ENCODE measurements around the gene PDE7B.

PDE7B gene

GRCh38 chr6:136158971-136159370 is 307.5 kb downstream of the PDE7B start:
- no peak for DNase-seq

GRCh38 chr6:136160250-136160649 is 308.7 kb downstream of the PDE7B start:
- no peak for DNase-seq

- no peak for DNase-seq
Observed at GRCh38 chr6:136161950-136162349, 310.4 kb downstream of the PDE7B start.

GRCh38 chr6:136163260-136163659 is 311.8 kb downstream of the PDE7B start:
- no peak for DNase-seq

GRCh38 chr6:136166815-136167214 is 315.3 kb downstream of the PDE7B start:
- DNase-seq, result no peak

- DNase-seq, result no peak
Observed at GRCh38 chr6:136169394-136170148, 318.1 kb downstream of the PDE7B start.

- DNase-seq, result no peak
Observed at GRCh38 chr6:136171231-136171630, 319.7 kb downstream of the PDE7B start.

- no peak for DNase-seq
Observed at GRCh38 chr6:136173519-136174507, 322.3 kb downstream of the PDE7B start.

GRCh38 chr6:136174510-136174909 is 323.0 kb downstream of the PDE7B start:
- DNase-seq, result no peak

- DNase-seq, result no peak
Observed at GRCh38 chr6:136175873-136176272, 324.4 kb downstream of the PDE7B start.

GRCh38 chr6:136178749-136179148 is 327.2 kb downstream of the PDE7B start:
- no peak for DNase-seq

- DNase-seq, result no peak
Observed at GRCh38 chr6:136180704-136181511, 329.4 kb downstream of the PDE7B start.

- DNase-seq, result no peak
Observed at GRCh38 chr6:136181512-136181833, 330.0 kb downstream of the PDE7B start.

GRCh38 chr6:136181861-136182260 is 330.4 kb downstream of the PDE7B start:
- no peak for DNase-seq

GRCh38 chr6:136184738-136185137 is 333.2 kb downstream of the PDE7B start:
- no peak for DNase-seq

GRCh38 chr6:136186363-136186762 is 334.9 kb downstream of the PDE7B start:
- DNase-seq, result no peak

GRCh38 chr6:136188486-136188885 is 337.0 kb downstream of the PDE7B start:
- DNase-seq, result no peak

GRCh38 chr6:136189104-136189503 is 337.6 kb downstream of the PDE7B start:
- DNase-seq, result no peak

GRCh38 chr6:136191606-136192312 is 340.3 kb downstream of the PDE7B start:
- DNase-seq, result no peak

GRCh38 chr6:136192902-136193301 is 341.4 kb downstream of the PDE7B start:
- no peak for DNase-seq

GRCh38 chr6:136201732-136202131 is 350.2 kb downstream of the PDE7B start:
- no peak for DNase-seq

GRCh38 chr6:136208783-136209182 is 357.3 kb downstream of the PDE7B start:
- no peak for DNase-seq

GRCh38 chr6:136209496-136209895 is 358.0 kb downstream of the PDE7B start:
- no peak for DNase-seq

Measured in NCI-H510A (cell line).